GM18870 (cell line): ENCODE results near the gene TARS3.

Experiments used
- ATAC-seq: cut with Tn5 transposase; IDR thresholded peaks from one replicate; pipeline ENCODE4 v1.9.1; 2021; ENCODE audit warnings: moderate library complexity; ENCODE audit not compliant: unreplicated experiment

Gene TARS3

GRCh38 chr15:101625980-101626379, 98.3 kb downstream of the TARS3 start:
- no peak for ATAC-seq

GRCh38 chr15:101625184-101625583, 99.1 kb downstream of the TARS3 start:
- no peak for ATAC-seq

- no peak for ATAC-seq
These were observed 100.6 kb downstream of the TARS3 start for GRCh38 chr15:101623367-101624304.

GRCh38 chr15:101621961-101622360, 102.3 kb downstream of the TARS3 start:
- no peak for ATAC-seq

- no peak for ATAC-seq
These were observed 103.6 kb downstream of the TARS3 start for GRCh38 chr15:101620671-101621070.

GRCh38 chr15:101619615-101619865, 104.7 kb downstream of the TARS3 start:
- no peak for ATAC-seq

GRCh38 chr15:101618851-101619614, 105.2 kb downstream of the TARS3 start:
- no peak for ATAC-seq

- no peak for ATAC-seq
These were observed 106.2 kb downstream of the TARS3 start for GRCh38 chr15:101618076-101618475.

- no peak for ATAC-seq
These were observed 106.8 kb downstream of the TARS3 start for GRCh38 chr15:101617390-101617965.

GRCh38 chr15:101615986-101616848, 108.1 kb downstream of the TARS3 start:
- no peak for ATAC-seq

GRCh38 chr15:101615414-101615985, 108.8 kb downstream of the TARS3 start:
- ATAC-seq, result no peak

- no peak for ATAC-seq
These were observed 109.5 kb downstream of the TARS3 start for GRCh38 chr15:101614761-101615160.

- no peak for ATAC-seq
These were observed 110.2 kb downstream of the TARS3 start for GRCh38 chr15:101614001-101614585.

GRCh38 chr15:101613130-101614000, 110.9 kb downstream of the TARS3 start:
- no peak for ATAC-seq

GRCh38 chr15:101612676-101613075, 111.6 kb downstream of the TARS3 start:
- no peak for ATAC-seq

GRCh38 chr15:101611580-101612299, 112.5 kb downstream of the TARS3 start:
- ATAC-seq, result no peak

GRCh38 chr15:101611007-101611406, 113.3 kb downstream of the TARS3 start:
- ATAC-seq, result no peak

GRCh38 chr15:101610611-101611000, 113.7 kb downstream of the TARS3 start:
- no peak for ATAC-seq
